ENCODE measurements around the gene SHB. TPM values are rescaled to one million over a fixed set of nuclear protein-coding genes. Genes with fewer than 3 reads are reported as not detected.

SHB gene
- total and polyA plus RNA-seq, 2 of the 8 experiments (the other 6 are each of a cell fraction or from before 2014, with no cell fraction given), result 4.1 to 12.6 TPM

DNA sequence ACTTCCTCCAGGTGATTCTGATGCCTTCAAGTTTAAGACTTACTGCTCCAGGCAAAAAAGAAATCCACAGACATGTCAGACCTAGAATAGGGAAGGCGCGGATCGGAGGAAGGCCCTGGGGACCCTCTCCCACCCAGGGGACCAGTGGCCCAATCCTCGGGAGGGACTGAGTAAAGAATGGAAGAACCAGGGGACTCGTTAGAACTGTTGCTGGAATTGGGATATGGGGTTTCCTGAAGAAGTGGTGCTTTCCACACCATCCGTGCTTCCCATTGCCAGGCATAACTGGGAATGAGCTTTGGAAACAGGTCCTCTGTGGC lies 101.3 kb downstream of the SHB start:
- H2BK120ac ChIP-seq (replicated peaks; ENCODE audit: low read depth, low read length), result no peak overlapping the region
- H4K8ac ChIP-seq (ENCODE audit: extremely low read depth, insufficient read depth, low read length), result no peak overlapping the region
- no peak overlapping the region for H3K4me3 ChIP-seq (ENCODE audit: extremely low read depth in 1 of 4, insufficient read depth in 2 of 4, low read depth in 3 of 4, low read length in 4 of 4)
- peaks cover 0 to 5% of the 10 kb centered on the region in 2 experiments for H4K20me1 ChIP-seq (replicated peaks in 1 of 2; ENCODE audit: control insufficient read depth in 1 of 2, insufficient read depth in 2 of 2, low read length in 2 of 2)
- no peak overlapping the region for H2AK5ac ChIP-seq (ENCODE audit: low read depth, low read length)
- no peak overlapping the region for H4K5ac ChIP-seq (ENCODE audit: insufficient read length, low read depth, low read length)
- peaks cover 0 to 3% (median 0%) of the 10 kb centered on the region in 4 experiments; a peak in 2 of 8 replicates for H3K36me3 ChIP-seq (ENCODE audit: control insufficient read depth in 2 of 4, insufficient read depth in 4 of 4, low read length in 3 of 4)
- CTCF ChIA-PET (ENCODE audit: partially characterized antibody), result interaction anchor here (0.8 to 1.9 kb wide), 8 partner anchors 9 to 193 kb away, joined by 3 to 8 read pairs (median 4); no protein-coding TSS in a partner anchor
- no peak overlapping the region for H3K4me2 ChIP-seq (ENCODE audit: insufficient read depth in 1 of 2, low read depth in 2 of 2, low read length in 2 of 2)
- H3K27me3 ChIP-seq (replicated peaks in 1 of 4; ENCODE audit: control insufficient read depth in 3 of 4, extremely low read depth in 1 of 4, insufficient read depth in 3 of 4, low read length in 3 of 4), result no peaks in the 10 kb centered on the region
- H3K9ac ChIP-seq (replicated peaks in 1 of 4; ENCODE audit: extremely low read depth in 1 of 4, low read depth in 3 of 4, low read length in 3 of 4), result no peak overlapping the region
- H3K23ac ChIP-seq (ENCODE audit: insufficient read length), result no peak overlapping the region
- no peaks in the 10 kb centered on the region for H3K23me2 ChIP-seq (ENCODE audit: low read depth, low read length)
- H3K9me3 ChIP-seq (ENCODE audit: insufficient read depth in 2 of 2, low read depth in 1 of 2, low read length in 1 of 2), result no peaks in the 10 kb centered on the region
- WGBS, 2 experiments (ENCODE audit: extremely low coverage in 1 of 2, insufficient coverage in 1 of 2, insufficient read length in 1 of 2, insufficient replicate concordance in 2 of 2, low coverage in 1 of 2, low lambda C conversion rate in 2 of 2, missing lambda C conversion rate in 1 of 2), result 86% methylated on average over 6 of the region's 6 CpGs; no CpG with 5 or more reads in 1 of the 2 experiments
- no peak overlapping the region for H3K56ac ChIP-seq (replicated peaks; ENCODE audit: insufficient read length, low read depth, low read length)
- no peak overlapping the region for H3K18ac ChIP-seq (ENCODE audit: extremely low read depth, low read length)
- no peak overlapping the region for H2BK5ac ChIP-seq (ENCODE audit: low read depth, low read length)
- H2BK20ac ChIP-seq (ENCODE audit: low read length), result no peak overlapping the region
- H3K4me1 ChIP-seq (replicated peaks in 1 of 4; ENCODE audit: control insufficient read depth in 3 of 4, insufficient read depth in 4 of 4, low read length in 3 of 4), result peaks cover 0 to 3% (median 0%) of the 10 kb centered on the region in 4 experiments; a peak in 2 of 7 replicates
- POLR2A ChIA-PET (ENCODE audit: partially characterized antibody), result no interaction called here
- DNase-seq (ENCODE audit: low read depth in 1 of 2, low spot score in 2 of 2), result no peak
- no peak overlapping the region for H2BK12ac ChIP-seq (ENCODE audit: low read depth, low read length)
- H2BK15ac ChIP-seq (ENCODE audit: low read length), result no peak overlapping the region
- H2AFZ ChIP-seq (ENCODE audit: low read length), result no peak overlapping the region
- no peaks in the 10 kb centered on the region for H3K79me2 ChIP-seq (ENCODE audit: control insufficient read depth in 1 of 2, insufficient read depth in 2 of 2, low read length in 2 of 2)
- no peaks in the 10 kb centered on the region for H3K79me1 ChIP-seq (ENCODE audit: low read depth, low read length)
- no peak overlapping the region for H3K4ac ChIP-seq (replicated peaks; ENCODE audit: insufficient read length, low read depth, low read length)
- H3K27ac ChIP-seq (ENCODE audit: low read depth, low read length), result no peak overlapping the region
- FAIRE-seq, result no peak
- no peak overlapping the region for H4K91ac ChIP-seq (replicated peaks; ENCODE audit: insufficient read length, low read length)
- no peak overlapping the region for H3K14ac ChIP-seq (ENCODE audit: insufficient read length)
